Vagina (tissue), 2 donors: ENCODE data around the gene HMX2.

Source experiments
- CTCF ChIP-seq, 3 experiments: fragments of 450-650 bp in 2 of 3; fragments of 200-600 bp in 1 of 3; sonication (generic) in 1 of 3; IDR thresholded peaks; one replicate each; pipeline ENCODE4 v1.5.1; 2017 to 2019; ENCODE audit warnings: antibody characterized with exemption in 3 of 3, mild to moderate bottlenecking in 2 of 3, moderate library complexity in 2 of 3
- POLR2A ChIP-seq, 2 donors: fragments of 450-650 bp; IDR thresholded peaks; one replicate each; pipeline ENCODE4 v1.6.1; 2017; ENCODE audit warnings: antibody characterized with exemption in 2 of 2, mild to moderate bottlenecking in 2 of 2, moderate library complexity in 2 of 2

GRCh38 chr10:123194056-123194455 is 46.1 kb downstream of the HMX2 start:
- TF ChIP-seq CTCF (IDR thresholded peaks at IDR 0.05), result no peak
- TF ChIP-seq POLR2A (IDR thresholded peaks at IDR 0.05), result no peak
